Measurements from ENCODE around the gene C19orf18. TPM values are rescaled to one million over a fixed set of nuclear protein-coding genes. Genes with fewer than 3 reads are reported as not detected.

The C19orf18 gene
- total RNA-seq: not detected in 2 replicates

GRCh38 chr19:57974434-57974833 lies at the start of gene C19orf18:
TSS of gene C19orf18 (minus strand) at chr19:57974534. CDS start at chr19:57974432, 102 bp downstream.

GRCh38 chr19:58002384-58003173 lies 28.2 kb upstream of the C19orf18 start, which contains the start of gene ZNF606:
TSS of gene ZNF606 (minus strand) at chr19:58002820. CDS start at chr19:58001319, 1,501 bp downstream.

DNA sequence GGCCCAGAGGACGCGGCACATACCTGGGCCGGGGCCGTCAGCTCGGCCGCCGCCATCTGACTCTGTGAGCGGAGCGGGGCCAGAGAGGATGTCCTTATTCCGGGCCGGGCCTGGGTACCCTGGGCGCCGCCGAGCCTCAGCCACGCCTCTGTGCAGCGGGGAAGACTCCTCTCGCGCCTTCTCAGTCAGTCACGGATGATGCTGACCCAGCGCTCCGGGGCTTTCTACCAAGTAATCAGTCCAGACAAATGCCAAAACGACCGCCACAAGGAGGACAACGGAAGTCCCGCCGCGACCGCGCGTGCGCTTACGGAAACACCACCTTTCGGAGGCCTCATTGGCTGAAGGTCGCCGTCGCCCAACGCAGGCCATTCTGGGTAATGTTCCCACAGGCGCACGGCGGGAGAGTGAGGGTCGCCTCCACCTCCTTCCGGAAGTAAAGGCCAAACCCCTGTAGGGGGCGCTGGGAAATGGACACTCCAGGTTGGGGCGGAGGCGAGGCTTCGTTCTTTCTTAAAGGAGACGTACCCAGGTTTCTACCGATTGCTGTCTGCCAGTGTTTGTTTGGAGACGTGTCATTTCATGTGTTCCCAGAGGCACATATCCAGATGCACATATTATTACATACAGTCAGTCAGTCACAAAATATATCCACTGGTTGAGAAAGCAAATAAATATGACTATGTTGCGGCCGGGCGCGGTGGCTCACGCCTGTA lies 26.8 kb downstream of the C19orf18 start, which contains the start of gene ZNF256:
Gene ZNF256 (minus strand): TSS at position 288 of the 716 bp plus-strand sequence. CDS start 232 bp downstream, at position 56.

DNA sequence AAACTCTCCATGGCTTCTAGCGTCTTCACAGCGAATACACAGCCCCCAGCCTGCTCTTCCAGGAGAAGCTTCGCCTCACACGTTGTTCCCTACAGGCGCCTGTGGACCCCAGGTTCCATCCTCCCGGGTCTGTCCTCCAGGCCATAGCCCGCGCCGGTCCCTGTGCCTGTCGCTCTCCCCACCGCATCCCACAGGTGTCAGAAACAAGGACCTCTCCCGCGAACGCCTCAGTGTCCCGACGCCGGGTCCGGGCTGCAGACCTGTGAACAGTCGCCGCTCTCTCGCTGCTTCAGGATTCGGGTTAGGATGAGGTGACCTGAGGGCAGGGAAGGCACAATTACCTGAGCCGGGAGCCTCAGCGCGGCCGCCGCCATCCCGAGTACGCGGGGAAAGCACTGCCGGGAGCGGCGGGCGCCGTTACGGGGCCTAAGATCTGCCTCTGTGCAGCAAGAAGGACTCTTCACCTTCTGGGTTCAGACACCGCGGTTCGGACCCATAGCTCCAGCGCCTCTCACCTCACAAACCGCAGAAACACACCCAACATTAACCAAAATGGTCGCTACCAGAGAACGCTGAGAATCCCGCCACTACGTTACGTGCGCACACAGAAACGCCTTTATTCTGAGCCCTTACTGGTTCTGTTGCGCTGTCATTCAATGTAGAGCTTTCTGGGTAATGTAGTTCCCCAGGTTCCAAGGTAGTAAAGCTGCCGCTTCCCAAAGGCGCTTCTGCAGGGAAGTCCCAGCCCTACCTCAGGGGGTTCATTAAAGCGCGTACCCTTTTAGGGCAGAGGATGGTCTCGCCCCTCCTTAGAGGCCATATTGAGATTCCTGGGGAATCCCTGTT lies 39.3 kb downstream of the C19orf18 start, which contains the start of gene ZNF418:
Gene ZNF418 (minus strand): TSS at position 583 of the 846 bp plus-strand sequence. CDS start 1,580 bp downstream, outside the sequence.

DNA sequence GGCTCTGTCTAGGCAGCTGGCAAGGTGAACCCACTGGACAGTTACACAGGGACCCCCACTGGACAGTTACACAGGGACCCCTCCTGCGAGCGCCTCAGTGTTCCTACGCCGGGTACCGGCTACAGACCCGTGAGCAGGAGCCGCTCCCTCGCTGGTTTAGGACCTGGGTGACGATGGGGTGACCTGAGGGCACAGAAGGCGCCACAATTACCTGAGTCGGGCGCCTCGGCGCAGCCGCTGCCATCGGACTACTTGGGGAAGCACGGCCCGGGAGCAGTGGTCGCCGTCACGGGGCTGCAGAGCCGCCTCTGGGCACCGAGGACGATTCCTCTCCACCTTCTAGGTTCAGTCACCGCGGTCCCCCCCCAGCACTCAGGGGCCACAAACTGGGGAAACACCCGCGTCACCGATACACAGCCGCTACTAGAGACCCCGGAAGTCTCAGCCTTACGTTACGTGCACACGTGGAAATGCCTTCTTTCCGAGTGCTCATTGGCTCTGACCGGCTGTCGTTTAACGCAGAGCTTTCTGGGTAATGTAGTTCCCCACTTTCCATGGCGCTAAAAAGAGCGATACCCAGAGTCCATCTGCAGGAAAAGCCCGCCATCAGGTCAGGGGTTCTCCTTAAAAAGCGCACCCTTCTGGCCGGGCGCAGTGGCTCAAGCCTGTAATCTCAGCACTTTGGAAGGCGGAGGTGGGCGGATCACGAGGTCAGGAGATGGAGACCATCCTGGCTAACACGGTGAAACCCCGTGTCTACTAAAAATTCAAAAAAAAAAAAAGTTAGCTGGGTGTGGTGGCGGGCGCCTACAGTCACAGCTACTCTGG lies 58.0 kb downstream of the C19orf18 start, which contains the start of gene ZNF417:
Gene ZNF417 (minus strand): TSS at position 425 of the 828 bp plus-strand sequence. CDS start 181 bp downstream, at position 244.

Other genes starting within 250 kb of the C19orf18 start
- gene ZNF671, start 246.9 kb downstream of the C19orf18 start, total RNA-seq: 7.4 and 8.6 TPM in 2 replicates
- 10.4 and 12.1 TPM in 2 replicates for gene ZNF776, start 227.7 kb downstream of the C19orf18 start, total RNA-seq
- 17.4 and 21.4 TPM in 2 replicates for gene ZNF586, start 204.9 kb downstream of the C19orf18 start, total RNA-seq
- 6.1 and 11.9 TPM in 2 replicates for gene ZNF552, start 159.6 kb downstream of the C19orf18 start, total RNA-seq
- gene ZNF587B, start 144.2 kb downstream of the C19orf18 start, total RNA-seq: 26.7 and 31.7 TPM in 2 replicates
- 48.7 and 61.1 TPM in 2 replicates for gene ZNF587, start 124.7 kb downstream of the C19orf18 start, total RNA-seq
- gene ZNF814, start 85.5 kb downstream of the C19orf18 start, total RNA-seq: 4.5 and 7.2 TPM in 2 replicates
- 23.2 and 23.4 TPM in 2 replicates for gene ZNF417, start 57.9 kb downstream of the C19orf18 start, total RNA-seq
- 5.9 and 6.4 TPM in 2 replicates for gene ZNF418, start 39.1 kb downstream of the C19orf18 start, total RNA-seq
- gene ZNF256, start 26.8 kb downstream of the C19orf18 start, total RNA-seq: 3.3 and 3.6 TPM in 2 replicates
- 14.3 and 14.9 TPM in 2 replicates for gene ZNF606, start 28.3 kb upstream of the C19orf18 start, total RNA-seq
- gene ZSCAN1, start 59.5 kb upstream of the C19orf18 start, total RNA-seq: not detected in 2 replicates
- gene ZNF135, start 84.7 kb upstream of the C19orf18 start, total RNA-seq: 3.9 and 4.3 TPM in 2 replicates
- 40.7 and 51.3 TPM in 2 replicates for gene ZSCAN18, start 123.7 kb upstream of the C19orf18 start, total RNA-seq
- 13.4 and 17.0 TPM in 2 replicates for gene ZNF329, start 176.3 kb upstream of the C19orf18 start, total RNA-seq
- 11.0 and 23.3 TPM in 2 replicates for gene ZNF274, start 208.5 kb upstream of the C19orf18 start, total RNA-seq